Dermis microvascular lymphatic vessel endothelial cell (primary cell): Measurements from ENCODE around the gene COL19A1. TPM values are rescaled to one million over a fixed set of nuclear protein-coding genes. Genes with fewer than 3 reads are reported as not detected.

ENCODE experiments used
- DNase-seq, 2 donors: peaks; one replicate each; pipeline versions ENCODE4 v3.0.0 to v3.0.0-alpha.2; 2010; ENCODE audit warnings: low read depth in 2 of 2
- total RNA-seq: library from RNA; depleted of rRNA; stranded (reverse); fragments of >200 nt; gene quantifications from 2 replicates; pipeline ENCODE4 v1.2.1, GENCODE V29; 2014

Gene COL19A1
- total RNA-seq, 1 donor from 2014 or later, result under 0.01 TPM

- no peak for DNase-seq
Observed at GRCh38 chr6:70124882-70125545, 258.7 kb downstream of the COL19A1 start.

- no peak for DNase-seq
Observed at GRCh38 chr6:70125602-70126001, 259.2 kb downstream of the COL19A1 start.

GRCh38 chr6:70129341-70129740 is 263.0 kb downstream of the COL19A1 start:
- no peak for DNase-seq

GRCh38 chr6:70130865-70131264 is 264.5 kb downstream of the COL19A1 start:
- no peak for DNase-seq

GRCh38 chr6:70131528-70131927 is 265.2 kb downstream of the COL19A1 start:
- no peak for DNase-seq

GRCh38 chr6:70133246-70133645 is 266.9 kb downstream of the COL19A1 start:
- no peak for DNase-seq

- no peak for DNase-seq
Observed at GRCh38 chr6:70134542-70134941, 268.2 kb downstream of the COL19A1 start.

GRCh38 chr6:70135219-70136160 is 269.1 kb downstream of the COL19A1 start:
- no peak for DNase-seq

- no peak for DNase-seq
Observed at GRCh38 chr6:70136996-70137395, 270.6 kb downstream of the COL19A1 start.

GRCh38 chr6:70140496-70140895 is 274.1 kb downstream of the COL19A1 start:
- DNase-seq, result no peak

GRCh38 chr6:70142034-70142433 is 275.7 kb downstream of the COL19A1 start:
- no peak for DNase-seq

- DNase-seq, result no peak
Observed at GRCh38 chr6:70145178-70145577, 278.8 kb downstream of the COL19A1 start.

GRCh38 chr6:70149209-70149788 is 282.9 kb downstream of the COL19A1 start:
- DNase-seq, result no peak

GRCh38 chr6:70150521-70150920 is 284.2 kb downstream of the COL19A1 start:
- no peak for DNase-seq

GRCh38 chr6:70151616-70152015 is 285.3 kb downstream of the COL19A1 start:
- no peak for DNase-seq

GRCh38 chr6:70152786-70153185 is 286.4 kb downstream of the COL19A1 start:
- no peak for DNase-seq

GRCh38 chr6:70157086-70157485 is 290.7 kb downstream of the COL19A1 start:
- no peak for DNase-seq

- no peak for DNase-seq
Observed at GRCh38 chr6:70160276-70160675, 293.9 kb downstream of the COL19A1 start.

- no peak for DNase-seq
Observed at GRCh38 chr6:70162972-70163371, 296.6 kb downstream of the COL19A1 start.

- no peak for DNase-seq
Observed at GRCh38 chr6:70163795-70164194, 297.4 kb downstream of the COL19A1 start.

- no peak for DNase-seq
Observed at GRCh38 chr6:70164556-70164955, 298.2 kb downstream of the COL19A1 start.
